GM21825 (cell line): ENCODE measurements around the gene EMC10.

Experiments
- ATAC-seq: cut with Tn5 transposase; IDR thresholded peaks from one replicate; pipeline ENCODE4 v1.9.1; 2021; ENCODE audit warnings: mild to moderate bottlenecking, moderate library complexity; ENCODE audit not compliant: unreplicated experiment

The EMC10 gene

DNA sequence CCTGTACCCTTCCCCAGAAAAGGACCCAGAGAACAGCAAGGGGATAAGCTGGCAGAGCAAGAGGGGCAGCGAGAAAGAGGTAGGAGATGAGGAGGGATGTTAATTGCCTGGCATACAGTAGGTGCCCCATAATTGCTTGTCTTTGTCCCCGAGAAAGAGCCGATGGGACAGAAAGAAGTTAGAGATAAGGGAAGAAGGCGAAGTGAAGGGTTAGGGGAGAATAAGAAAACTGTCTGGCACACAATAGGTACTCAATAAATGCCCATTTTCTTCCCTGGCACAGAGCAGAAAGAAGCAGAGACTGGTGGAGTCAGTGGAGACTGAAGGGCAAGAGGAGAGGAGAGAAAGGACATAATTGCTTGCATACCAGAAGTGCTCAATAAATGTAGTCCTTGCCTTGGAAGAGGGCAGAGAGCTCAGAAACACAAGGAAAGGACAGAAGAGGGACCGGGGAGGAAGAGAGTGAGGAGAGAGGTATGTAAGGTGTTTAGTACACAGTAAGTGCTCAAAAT is 18.8 kb downstream of the EMC10 start:
- ATAC-seq: no peak

DNA sequence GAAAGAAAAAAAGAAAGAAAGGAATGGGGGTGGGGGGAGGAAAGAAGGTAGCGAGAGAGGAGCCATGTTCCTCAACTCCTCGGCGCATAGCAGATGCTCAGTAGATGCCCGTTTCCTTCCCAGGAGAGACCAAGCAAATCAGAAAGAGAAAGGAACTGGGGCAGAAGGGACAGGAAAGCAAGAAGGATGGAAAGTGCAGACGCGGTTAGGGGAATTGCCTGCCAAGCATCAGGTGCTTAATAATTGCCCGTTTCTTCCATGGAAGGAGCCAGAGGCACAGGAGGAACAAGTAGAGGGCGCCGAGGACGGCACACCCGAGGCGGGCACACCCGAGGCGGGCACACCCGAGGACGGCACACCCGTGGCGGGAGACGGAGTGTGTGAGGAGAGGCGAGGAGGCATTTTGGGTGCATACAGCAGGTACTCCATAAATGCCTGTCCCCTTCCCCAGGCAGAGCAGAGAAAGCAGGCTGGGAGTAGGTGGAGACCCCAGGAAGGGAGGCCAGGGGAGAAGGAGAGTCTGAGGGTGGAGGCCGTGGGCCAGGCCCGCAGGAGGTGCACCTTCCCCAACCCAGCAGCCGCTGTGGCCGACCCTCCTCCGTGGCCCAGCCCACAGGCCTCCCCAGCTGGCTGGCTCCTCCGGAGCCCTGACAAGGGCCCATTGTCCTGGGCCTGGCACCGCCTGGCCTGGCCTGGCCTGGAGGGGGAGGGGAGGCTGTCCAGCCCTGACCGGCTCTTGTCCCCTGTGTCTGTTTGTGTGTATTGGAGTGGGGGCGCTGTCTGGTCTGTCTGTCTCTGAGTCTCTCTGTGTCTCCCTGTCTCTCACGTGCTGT is 20.1 kb downstream of the EMC10 start:
- no peak for ATAC-seq

DNA sequence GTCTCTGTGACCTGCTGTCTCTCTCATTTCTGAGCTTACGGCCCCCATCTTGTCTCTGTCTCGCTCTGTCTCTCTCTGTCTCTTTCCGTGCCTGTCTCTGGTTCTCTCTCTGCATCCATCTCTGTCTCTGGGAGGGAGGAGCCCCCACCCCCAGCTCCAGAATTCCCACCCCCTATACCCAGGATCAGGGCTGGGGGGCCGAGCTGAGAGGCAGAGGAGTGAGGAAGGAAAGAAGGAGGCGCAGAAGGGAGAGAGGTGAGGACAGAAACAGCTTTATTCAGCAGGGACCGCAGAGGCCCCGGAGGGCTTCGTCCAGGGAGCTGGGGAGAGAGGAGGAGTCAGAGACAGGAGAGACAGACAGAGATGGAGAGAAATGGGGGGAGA is 20.7 kb downstream of the EMC10 start:
- ATAC-seq: no peak

DNA sequence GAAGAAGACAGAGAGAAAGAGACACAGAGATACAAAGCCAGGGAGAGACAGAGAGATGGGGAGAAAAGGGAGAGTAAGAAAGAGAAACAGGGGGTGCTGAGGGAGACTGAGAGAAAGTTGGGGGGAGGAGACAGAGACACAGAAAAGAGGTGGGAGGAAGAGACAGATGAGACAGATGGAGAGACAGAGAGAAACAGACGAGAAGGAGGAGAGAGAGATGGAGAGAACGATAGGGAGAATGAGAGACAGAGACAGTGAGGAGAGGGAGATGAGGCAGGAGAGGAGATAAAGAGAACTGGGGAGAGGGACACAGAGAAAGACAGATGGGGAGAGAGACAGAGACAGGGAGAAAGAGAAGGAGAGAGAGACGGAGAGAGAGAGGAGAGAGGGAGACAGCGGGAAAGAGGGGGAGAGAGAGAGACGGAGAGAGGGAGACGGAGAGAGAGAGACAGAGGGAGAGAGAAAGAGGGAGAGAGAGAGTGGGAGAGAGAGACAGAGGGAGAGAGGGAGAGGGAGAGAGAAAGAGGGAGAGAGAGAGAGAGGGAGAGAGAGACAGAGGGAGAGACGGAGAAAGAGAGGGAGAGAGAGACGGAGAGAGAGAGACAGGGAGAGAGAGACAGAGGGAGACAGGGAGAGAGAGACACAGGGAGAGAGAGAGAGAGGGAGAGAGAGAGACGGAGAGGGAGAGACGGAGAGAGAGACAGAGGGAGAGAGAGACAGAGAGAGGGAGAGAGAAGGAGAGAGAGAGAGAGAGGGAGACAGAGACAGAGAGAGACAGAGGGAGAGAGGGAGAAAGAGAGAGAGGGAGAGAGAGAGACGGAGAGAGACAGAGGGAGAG is 22.1 kb downstream of the EMC10 start:
- no peak for ATAC-seq

DNA sequence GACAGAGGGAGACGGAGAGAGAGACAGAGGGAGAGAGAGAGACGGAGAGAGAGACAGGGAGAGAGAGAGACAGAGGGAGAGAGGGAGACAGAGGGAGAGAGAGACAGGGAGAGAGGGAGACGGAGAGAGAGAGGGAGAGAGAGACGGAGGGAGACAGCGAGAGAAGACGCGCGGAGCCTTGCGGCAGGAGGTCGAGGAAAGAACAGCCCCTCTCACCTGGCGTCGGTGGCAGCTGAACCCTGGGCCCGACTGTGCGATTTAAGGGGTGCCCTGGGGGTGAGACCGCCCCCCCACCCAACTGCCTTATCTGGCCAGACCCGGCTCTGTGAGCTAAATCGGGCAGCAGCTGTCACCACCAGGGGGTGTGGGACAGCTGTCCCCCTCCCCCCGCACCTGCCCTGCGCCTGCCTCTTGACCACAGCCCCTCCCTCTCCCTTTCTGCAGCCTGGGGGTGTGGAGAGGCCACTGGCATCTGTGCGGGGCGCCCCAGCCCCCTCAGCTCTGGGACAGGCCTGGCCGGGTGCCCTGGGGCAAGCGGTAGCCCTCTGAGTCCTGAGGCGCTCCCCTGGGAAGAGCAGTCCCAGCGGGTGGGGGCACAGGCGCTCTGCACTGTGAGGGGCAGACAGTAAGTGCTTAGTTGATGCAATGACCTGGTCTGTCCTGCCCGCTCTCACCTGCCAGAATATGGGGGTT is 23.9 kb downstream of the EMC10 start:
- no peak for ATAC-seq

DNA sequence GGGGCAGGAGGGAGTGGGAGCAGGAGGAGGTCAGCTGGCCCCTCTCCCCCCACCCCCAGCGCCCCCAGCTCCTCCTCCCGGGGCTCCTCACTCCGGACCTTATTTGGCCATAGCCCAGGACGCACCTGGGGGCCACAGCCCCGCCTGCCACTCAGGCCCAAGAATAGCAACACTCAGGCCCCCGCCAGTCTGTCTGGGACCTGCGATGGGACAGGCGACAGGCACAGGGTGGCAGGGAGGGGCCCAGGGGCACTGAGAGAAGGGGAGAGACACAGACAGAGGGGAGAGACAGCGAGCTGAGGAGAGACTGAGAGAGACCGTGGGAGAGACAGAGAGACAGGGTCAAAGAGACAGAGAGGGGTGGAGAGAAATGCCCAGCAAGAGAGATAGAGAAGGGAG is 24.4 kb downstream of the EMC10 start:
- ATAC-seq: no peak

DNA sequence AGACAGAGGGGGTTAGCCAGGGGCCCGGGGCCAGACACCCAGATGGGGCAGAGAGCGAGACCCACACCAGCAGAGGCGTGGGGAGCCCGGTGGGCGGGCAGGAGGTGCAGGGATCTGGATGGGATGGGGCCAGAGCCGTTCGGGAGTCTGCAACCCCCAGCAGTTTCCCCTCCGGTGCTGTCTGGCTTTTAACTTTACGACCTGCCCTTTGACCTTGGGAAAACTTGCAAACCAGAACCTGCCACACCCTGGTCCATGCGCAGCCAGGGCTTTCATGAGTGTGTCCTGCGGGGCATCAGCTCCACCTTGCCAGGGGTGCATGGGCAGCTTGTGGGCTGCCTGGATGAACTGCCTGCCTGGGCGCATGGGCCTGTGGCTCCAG is 24.9 kb downstream of the EMC10 start:
- no peak for ATAC-seq

DNA sequence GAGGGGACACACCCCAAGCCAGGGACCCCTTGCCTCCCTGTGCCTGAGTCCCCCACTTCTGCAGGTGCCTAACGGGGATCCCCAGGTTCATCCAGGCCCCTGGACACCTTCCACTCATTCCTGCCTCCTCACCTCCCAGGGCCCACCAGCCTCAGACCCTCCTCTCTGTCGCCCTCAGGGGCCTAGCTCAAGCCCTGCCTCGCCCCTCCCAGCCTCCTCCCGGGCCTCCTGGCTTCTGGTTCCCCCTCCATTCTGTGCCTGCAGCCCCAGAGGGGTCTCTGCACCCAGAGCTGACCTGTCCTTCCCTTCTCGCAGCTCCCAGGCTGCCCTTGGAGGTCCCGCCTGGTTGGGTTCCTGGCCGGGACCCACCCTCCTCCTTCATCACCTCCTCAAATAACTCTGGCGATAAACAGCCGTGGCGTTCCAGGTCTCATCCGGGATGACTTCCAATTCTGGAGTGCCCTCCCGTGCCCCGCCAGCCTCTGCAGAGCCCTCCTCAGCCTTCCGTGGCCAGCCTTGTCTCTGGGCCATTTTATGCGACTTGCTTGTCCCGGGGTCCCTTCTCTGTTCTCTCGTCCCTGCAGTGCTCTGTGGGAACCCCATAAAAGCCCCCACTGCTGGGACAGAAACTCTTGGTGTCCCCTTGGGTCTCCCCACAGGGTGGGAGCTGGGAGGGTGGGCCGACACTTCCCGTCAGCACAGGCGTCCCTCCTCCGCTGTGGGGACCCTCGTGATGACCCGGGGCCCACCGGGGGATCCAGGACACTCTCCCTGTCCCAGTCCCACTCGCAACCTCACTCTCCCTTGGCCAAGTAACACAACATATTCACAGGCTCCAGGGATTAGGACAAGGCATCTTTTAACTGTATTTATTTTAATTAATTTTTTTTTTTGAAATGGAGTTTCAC is 25.5 kb downstream of the EMC10 start:
- no peak for ATAC-seq

DNA sequence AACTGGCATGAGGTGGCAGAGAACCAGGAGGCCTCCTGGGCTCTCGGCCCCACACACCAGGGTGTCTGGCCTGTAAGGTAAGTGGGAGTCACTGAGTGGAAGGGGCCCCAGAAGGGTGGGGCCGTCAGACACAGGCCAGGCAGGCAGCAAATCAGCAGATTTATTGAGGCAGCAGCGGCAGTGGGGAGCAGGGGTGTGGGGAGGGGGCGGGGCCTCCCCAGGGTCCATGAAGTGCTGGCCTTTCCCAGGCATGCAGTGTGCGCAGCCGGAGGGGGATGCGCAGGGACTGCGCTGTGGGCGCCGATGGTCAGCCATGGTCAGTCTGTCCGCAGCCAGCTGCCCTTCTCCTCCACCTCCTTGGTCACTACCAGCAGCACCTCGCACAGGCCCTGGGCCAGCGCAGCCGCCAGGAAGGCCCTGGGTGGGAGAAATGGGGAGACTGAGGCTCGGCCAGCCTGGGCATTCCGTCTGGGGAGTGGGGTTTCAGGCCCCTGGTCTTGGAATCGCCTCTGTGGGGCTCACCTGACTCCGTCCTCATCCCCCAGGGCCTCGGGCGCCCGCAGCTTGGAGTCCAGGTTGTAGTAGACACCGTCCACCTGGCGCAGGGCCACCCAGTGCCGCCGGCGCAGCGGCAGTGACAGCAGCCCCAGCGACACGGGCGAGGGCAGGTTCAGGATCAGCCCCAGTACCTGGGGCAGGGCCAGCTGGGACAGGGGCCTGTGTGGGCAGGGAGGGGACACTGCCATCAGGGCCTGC is 29.7 kb downstream of the EMC10 start:
- ATAC-seq: no peak

DNA sequence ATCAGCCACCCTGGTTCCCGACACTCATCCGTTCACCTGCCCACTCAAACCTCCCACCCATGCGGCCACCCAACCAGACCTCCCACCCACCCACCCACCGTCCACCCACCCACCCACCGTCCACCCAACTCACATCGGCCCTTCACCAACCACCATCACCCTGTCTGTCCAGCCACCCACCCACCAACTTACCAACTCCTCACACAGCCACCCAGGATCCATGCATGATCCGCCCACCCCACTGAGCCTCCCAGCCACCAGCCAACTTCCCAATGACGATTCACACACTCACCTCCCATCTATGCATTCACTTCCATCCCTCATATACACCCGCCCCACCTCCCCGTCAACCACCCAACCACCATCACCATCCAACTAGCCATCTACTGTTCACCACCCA is 30.4 kb downstream of the EMC10 start:
- ATAC-seq: no peak

DNA sequence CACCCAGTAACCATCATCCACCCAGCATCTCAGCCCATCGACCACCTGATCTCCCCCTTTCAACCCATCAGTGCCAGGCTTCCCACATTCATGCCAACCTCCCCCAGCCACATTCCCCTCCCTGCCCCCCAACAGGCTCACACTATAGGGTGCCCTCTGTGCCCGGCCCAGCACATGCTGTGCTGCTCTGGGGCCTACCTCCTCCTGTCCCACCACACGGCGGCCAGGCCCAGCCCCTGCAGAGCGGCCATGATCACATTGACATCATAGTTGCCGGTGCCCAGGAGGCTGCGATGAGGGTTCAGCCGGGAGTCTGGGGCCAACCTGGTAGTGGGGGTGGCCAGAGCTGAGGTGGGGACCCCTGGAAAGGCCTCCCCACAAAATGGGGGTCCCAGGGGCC is 31.1 kb downstream of the EMC10 start:
- ATAC-seq: no peak

DNA sequence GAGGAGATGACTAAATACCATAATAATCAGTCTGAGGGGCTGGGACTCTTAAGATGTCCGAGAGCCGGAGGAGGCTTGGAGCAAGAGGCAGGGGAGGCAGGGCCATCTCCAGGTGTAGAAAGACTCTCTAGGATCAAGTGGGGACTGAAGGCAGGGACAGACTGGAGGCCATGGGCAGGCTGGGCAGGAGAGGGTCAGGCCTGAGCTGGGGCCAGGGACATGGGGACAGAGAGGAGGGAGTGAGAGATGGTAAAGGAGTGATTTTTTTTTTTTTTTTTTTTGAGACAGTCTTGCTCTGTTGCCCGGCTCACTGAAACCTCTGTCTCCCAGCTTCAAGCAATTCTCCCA is 32.5 kb downstream of the EMC10 start:
- no peak for ATAC-seq

DNA sequence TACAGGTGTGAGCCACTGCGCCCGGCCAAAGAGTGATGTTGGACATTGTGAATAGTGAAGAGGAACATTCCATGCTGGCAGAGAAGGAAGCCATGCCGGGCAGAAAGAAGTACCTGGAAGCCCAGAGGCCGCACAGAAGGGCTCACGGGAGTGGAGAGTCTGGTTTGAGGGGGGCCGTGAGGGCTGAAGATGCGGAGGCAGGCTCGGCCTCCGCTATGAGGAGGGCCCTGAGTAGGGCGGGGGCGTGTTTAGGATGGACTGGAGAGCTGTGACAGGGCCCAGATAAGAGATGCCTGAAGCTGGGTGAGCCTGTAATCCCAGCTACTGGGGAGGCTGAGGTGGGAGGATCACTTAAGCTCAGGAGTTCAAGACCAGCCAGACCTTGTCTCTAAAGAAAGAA is 33.1 kb downstream of the EMC10 start:
- no peak for ATAC-seq

DNA sequence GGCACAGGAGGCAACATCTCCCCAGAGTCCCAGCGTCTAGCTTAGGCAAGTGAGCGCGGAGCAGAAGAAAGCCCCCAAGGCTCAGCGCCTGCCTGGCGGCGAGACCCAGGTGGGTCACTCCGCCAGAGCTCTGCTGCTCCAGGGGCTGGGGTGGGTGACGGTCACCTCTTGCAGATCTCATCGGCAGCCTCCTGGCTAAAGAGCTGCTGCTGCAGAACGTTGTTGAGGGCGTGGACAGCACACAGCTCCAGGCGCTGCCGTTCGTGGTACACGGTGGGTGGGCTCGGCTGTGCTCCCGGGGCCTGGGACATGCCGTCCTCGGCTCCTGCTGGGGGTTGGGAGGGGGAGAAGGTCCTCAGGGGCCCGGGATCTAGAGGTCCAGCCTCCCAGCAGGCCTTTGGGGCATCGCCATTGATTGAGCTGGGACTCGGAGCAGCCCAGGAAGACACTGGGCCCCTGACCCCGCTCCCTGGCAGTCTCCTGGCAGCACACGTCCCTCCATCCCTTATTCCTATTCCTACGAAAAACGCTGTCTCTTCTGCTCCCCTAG is 33.9 kb downstream of the EMC10 start:
- no peak for ATAC-seq

DNA sequence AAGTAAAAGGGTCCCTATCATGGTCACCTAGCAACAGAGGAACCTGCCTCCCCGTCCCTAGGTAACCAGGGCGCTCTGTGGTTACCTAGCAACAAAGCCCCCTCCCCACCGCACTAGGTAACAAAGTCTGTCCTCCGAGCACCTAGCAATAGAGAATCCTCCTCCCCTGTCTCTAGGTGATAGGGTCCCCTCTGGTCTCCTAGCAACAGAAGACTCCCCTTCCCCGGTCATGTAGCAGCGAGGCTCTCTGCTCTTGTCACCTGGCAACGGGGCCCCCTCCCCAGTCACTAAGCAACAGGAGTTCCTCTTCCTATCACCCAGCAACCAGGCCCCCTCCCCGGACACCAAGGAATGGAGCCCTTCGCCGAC is 34.4 kb downstream of the EMC10 start:
- ATAC-seq: no peak

DNA sequence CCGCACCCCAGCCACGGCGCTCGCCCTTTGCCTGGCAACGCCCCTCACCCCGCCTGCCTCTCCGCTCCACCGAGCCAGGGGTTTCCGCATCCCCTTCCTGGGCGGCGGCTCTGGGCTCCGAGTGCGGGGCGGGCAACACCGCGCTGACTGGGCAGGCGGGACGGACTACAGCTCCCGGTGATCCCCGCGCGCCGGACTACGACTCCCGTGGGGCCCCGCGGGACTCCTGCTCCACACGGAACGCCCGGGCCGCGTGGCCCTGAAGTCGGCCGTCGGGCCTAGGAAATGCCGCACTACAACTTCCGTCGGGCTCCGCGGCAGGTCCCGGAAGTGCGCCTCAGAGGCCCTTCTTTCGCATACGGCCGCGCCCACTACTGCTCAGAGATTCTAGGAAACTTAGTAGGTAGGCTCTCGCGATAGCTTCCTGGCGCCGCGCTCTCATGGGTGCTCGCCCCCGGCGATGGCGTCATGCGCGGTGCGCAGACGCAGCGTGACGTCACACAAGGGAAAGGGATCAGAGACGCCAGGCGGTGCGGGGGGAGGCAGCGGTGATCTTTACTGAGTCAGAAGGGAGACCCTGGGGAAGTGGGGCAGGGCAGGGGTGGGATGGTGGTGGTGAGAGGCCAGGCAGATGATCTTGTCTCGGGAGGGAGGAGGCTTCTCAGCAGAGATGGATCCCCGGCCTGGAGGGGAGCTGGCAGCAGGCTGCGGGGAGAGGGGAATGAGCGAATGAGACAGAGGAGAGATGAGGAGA is 34.9 kb downstream of the EMC10 start, which contains the start of gene JOSD2:
TSS of gene JOSD2 (minus strand) at position 123 of the 754 bp plus-strand sequence. CDS start 760 bp downstream, outside the sequence.
- peak; percentile 79 for ATAC-seq

DNA sequence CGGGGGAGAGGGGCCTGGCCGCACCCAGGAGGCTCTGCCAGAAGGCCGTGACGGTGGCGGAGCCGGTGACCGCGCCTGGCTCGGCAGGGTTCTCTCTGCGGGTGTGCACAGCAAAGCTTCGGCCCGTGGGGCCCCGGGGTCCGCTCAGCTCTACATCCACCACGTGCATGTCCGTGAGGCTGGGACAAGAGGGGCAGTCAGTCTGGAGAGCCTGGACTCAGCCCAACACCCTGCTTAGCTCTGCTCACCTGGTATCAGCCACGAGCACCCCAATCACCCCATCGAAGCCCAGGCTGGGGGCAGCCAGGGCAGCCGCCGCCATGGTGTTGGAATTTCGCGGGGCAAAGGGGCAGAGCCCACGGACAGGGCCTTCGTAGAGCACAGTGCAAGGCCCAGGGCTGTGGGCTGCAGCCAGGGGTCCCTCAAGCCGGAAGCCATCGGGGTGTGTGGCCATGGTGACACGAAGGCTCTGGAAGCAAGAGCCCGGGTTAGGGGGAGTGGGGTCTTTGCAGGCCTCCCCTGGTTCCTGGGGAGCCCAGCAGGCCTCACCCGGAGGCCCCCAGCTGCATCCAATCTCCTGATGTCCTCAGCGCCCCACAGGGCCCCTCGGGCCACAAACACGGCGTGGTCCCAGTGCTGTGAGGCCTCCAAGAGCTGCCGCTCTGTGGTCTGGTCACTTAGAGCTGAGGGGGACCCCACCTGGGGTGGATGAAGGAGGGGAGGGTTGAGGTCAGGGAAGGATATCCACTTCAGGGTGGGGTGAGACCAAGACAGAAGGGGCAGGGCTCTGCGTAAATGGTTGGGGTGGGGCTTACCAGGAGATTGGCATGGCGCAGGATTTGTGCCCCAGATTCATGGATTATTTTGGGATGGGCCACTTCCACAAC is 36.0 kb downstream of the EMC10 start:
- no peak for ATAC-seq
